ENCODE data around the gene RDH13. TPM values are rescaled to one million over a fixed set of nuclear protein-coding genes. Genes with fewer than 3 reads are reported as not detected.

The RDH13 gene
- total RNA-seq, 4 donors from 2014 or later, result 11.1 to 16.4 (median 12.3) TPM

GRCh38 chr19:55071129-55071502 is 8.2 kb upstream of the RDH13 start:
- H3K36me3 ChIP-seq, result no peaks in the 10 kb centered on the region
- no peak overlapping the region for H3K4me3 ChIP-seq
- peaks cover 0 to 89% (median 30%) of the 10 kb centered on the region in 4 donors for H3K27me3 ChIP-seq
- H3K9me3 ChIP-seq, result peaks cover 0 to 7% (median 1%) of the 10 kb centered on the region in 4 donors
- WGBS, result 37% methylated on average over 4 of the region's 8 CpGs
- DNase-seq (ENCODE audit: extremely low spot score), result no peak
- H3K4me1 ChIP-seq, result peaks cover 0 to 15% (median 10%) of the 10 kb centered on the region in 4 donors
- intact Hi-C loops (cut with DNase I), result no loop called here
- no peak overlapping the region for H3K27ac ChIP-seq (replicated peaks in 1 of 4)
- TF ChIP-seq EP300 (IDR thresholded peaks at IDR 0.05), result no peak
- no peak for TF ChIP-seq POLR2A (IDR thresholded peaks at IDR 0.05; ENCODE audit: low read depth)
- no peak for TF ChIP-seq CTCF (IDR thresholded peaks at IDR 0.05)
- no peak for TF ChIP-seq POLR2AphosphoS5 (IDR thresholded peaks at IDR 0.05)

- Histone ChIP-seq H3K36me3 (no peaks in the 10 kb centered on the region), H3K9me3 (peaks cover 0 to 7% (median 1%) of the 10 kb centered on the region in 4 donors), H3K4me3 (no peak overlapping the region), H3K27ac (replicated peaks in 1 of 4) (no peak overlapping the region), H3K4me1 (peaks cover 0 to 15% (median 10%) of the 10 kb centered on the region in 4 donors), H3K27me3 (peaks cover 0 to 90% (median 30%) of the 10 kb centered on the region in 4 donors)
- no peak for DNase-seq (ENCODE audit: extremely low spot score)
- intact Hi-C loops (cut with DNase I), result no loop called here
- no peak for TF ChIP-seq POLR2AphosphoS5 (IDR thresholded peaks at IDR 0.05)
- no peak for TF ChIP-seq POLR2A (IDR thresholded peaks at IDR 0.05; ENCODE audit: low read depth)
- no peak for TF ChIP-seq EP300 (IDR thresholded peaks at IDR 0.05)
- no peak for TF ChIP-seq CTCF (IDR thresholded peaks at IDR 0.05)
- 96% methylated on average over 9 of the region's 10 CpGs for WGBS
These were observed 7.6 kb upstream of the RDH13 start for GRCh38 chr19:55070466-55071128.

- H3K36me3 ChIP-seq, result no peaks in the 10 kb centered on the region
- WGBS, result 90% methylated on average over 2 of the region's 2 CpGs
- no peak overlapping the region for H3K27ac ChIP-seq (replicated peaks in 1 of 4)
- peaks cover 0 to 90% (median 30%) of the 10 kb centered on the region in 4 donors for H3K27me3 ChIP-seq
- H3K4me3 ChIP-seq, result no peak overlapping the region
- H3K4me1 ChIP-seq, result peaks cover 0 to 15% (median 10%) of the 10 kb centered on the region in 4 donors
- intact Hi-C loops (cut with DNase I), result no loop called here
- no peak for TF ChIP-seq CTCF (IDR thresholded peaks at IDR 0.05)
- DNase-seq (ENCODE audit: extremely low spot score), result no peak
- H3K9me3 ChIP-seq, result peaks cover 0 to 7% (median 1%) of the 10 kb centered on the region in 4 donors
These were observed 6.9 kb upstream of the RDH13 start for GRCh38 chr19:55069865-55070197.

- peaks cover 0 to 7% (median 1%) of the 10 kb centered on the region in 4 donors for H3K9me3 ChIP-seq
- H3K4me1 ChIP-seq, result peaks cover 0 to 15% (median 10%) of the 10 kb centered on the region in 4 donors
- peaks cover 0 to 85% (median 30%) of the 10 kb centered on the region in 4 donors for H3K27me3 ChIP-seq
- 8% methylated on average over 27 of the region's 30 CpGs for WGBS
- H3K36me3 ChIP-seq, result no peaks in the 10 kb centered on the region
- DNase-seq (ENCODE audit: extremely low spot score), result no peak
- peak overlapping the region in 1 of 4 donors; percentile 24 for H3K4me3 ChIP-seq
- H3K27ac ChIP-seq (replicated peaks in 1 of 4), result no peak overlapping the region
- TF ChIP-seq POLR2A (IDR thresholded peaks at IDR 0.05; ENCODE audit: low read depth), result no peak
- TF ChIP-seq POLR2AphosphoS5 (IDR thresholded peaks at IDR 0.05), result no peak
- no peak for TF ChIP-seq EP300 (IDR thresholded peaks at IDR 0.05)
- no peak for TF ChIP-seq CTCF (IDR thresholded peaks at IDR 0.05)
- intact Hi-C loops (cut with DNase I), result no loop called here
These were observed 6.3 kb upstream of the RDH13 start for GRCh38 chr19:55068950-55069864.
